ENCODE measurements around the gene NOD1.

NOD1 gene

GRCh38 chr7:30470771-30471170 is 7.8 kb downstream of the NOD1 start:
- no peak for DNase-seq

GRCh38 chr7:30470163-30470770 is 8.3 kb downstream of the NOD1 start:
- no peak for DNase-seq

GRCh38 chr7:30469303-30469702 is 9.3 kb downstream of the NOD1 start:
- DNase-seq, result peak in 20 of 58 donors; percentile 8 to 47 (median 23)

- no peak for DNase-seq
Observed at GRCh38 chr7:30468791-30469190, 9.8 kb downstream of the NOD1 start.

GRCh38 chr7:30468041-30468440 is 10.5 kb downstream of the NOD1 start:
- DNase-seq, result no peak

- no peak for DNase-seq
Observed at GRCh38 chr7:30467271-30467670, 11.3 kb downstream of the NOD1 start.

- DNase-seq, result no peak
Observed at GRCh38 chr7:30466266-30466665, 12.3 kb downstream of the NOD1 start.

- DNase-seq, result no peak
Observed at GRCh38 chr7:30465811-30466180, 12.8 kb downstream of the NOD1 start.

GRCh38 chr7:30465046-30465810 is 13.4 kb downstream of the NOD1 start:
- no peak for DNase-seq

- DNase-seq, result no peak
Observed at GRCh38 chr7:30464231-30464671, 14.3 kb downstream of the NOD1 start.

GRCh38 chr7:30463405-30464145 is 15.0 kb downstream of the NOD1 start:
- DNase-seq, result no peak

GRCh38 chr7:30462179-30462578 is 16.4 kb downstream of the NOD1 start:
- no peak for DNase-seq

GRCh38 chr7:30460246-30460633 is 18.3 kb downstream of the NOD1 start:
- DNase-seq, result no peak

- peak in 1 of 58 donors; percentile 19 for DNase-seq
Observed at GRCh38 chr7:30459591-30460245, 18.9 kb downstream of the NOD1 start.

- DNase-seq, result no peak
Observed at GRCh38 chr7:30458311-30458710, 20.3 kb downstream of the NOD1 start.

- no peak for DNase-seq
Observed at GRCh38 chr7:30453921-30454320, 24.7 kb downstream of the NOD1 start.

GRCh38 chr7:30453016-30453415 is 25.6 kb downstream of the NOD1 start:
- DNase-seq, result no peak

- DNase-seq, result no peak
Observed at GRCh38 chr7:30452280-30452930, 26.2 kb downstream of the NOD1 start.

- DNase-seq, result no peak
Observed at GRCh38 chr7:30451539-30452279, 26.9 kb downstream of the NOD1 start.

GRCh38 chr7:30450983-30451497 is 27.5 kb downstream of the NOD1 start:
- no peak for DNase-seq

Data from anterior cingulate cortex (tissue), 58 donors.